IPS-18c (cell line): ENCODE measurements around the gene METTL2B.
"Not testable (repeated sequence)": the region's sequence is repeated elsewhere in the genome, so short reads cannot be mapped to it uniquely, and the experiment has no call there.

ENCODE experiments used
- H3K4me3 ChIP-seq: 2 replicates; pipeline ENCODE4 v1.7.0; 2013; ENCODE audit warnings: low read depth, mild to moderate bottlenecking, low read length, moderate library complexity; ENCODE audit not compliant: insufficient read depth
- H3K9me3 ChIP-seq: one replicate; pipeline ENCODE4 v1.6.1; 2013; ENCODE audit warnings: mild to moderate bottlenecking, low read length, moderate library complexity; ENCODE audit not compliant: control insufficient read depth, insufficient read depth

The METTL2B gene

DNA sequence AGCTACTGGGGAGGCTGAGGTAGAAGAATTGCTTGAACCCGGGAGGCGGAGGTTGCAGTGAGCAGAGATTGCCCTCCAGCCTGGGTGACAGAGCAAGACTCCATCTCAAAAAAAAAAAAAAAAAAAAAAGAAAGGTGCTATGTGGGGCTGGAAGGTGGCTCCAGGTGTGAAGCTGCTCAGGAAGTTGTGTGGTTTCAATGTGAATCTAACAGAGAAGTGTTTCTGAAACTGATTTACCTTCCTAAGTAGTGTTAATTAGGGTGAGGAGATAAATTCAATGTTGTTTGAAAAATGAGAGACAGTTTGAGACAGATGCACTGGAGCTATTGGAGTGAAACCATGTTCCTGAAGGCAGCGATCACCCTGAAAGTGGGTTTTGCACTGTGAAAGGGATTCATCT lies 30.3 kb downstream of the METTL2B start:
- not testable (repeated sequence) for H3K9me3 ChIP-seq, H3K4me3 ChIP-seq

GRCh38 chr7:128507321-128507993 lies 30.9 kb downstream of the METTL2B start:
- H3K4me3 ChIP-seq, H3K9me3 ChIP-seq: not testable (repeated sequence)

DNA sequence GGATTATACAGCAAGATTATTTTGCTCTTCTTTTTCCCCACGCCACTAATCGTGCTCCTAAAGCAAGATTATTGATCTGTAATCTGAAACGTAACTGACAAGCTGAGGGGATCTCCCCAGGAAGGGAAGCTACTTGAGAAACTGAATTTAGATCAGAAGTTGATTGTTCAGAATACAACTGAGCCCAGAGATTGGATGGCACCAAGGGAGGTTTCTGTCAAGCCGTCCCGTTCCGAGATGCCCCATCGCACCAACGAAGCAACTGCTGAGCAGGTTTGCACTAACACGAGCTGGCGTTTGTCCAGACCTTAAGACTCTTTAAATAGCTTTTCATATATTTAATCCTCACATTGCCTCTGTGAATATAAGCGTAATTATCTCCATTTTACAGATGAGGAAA lies 35.1 kb downstream of the METTL2B start:
- not testable (repeated sequence) for H3K4me3 ChIP-seq, H3K9me3 ChIP-seq

GRCh38 chr7:128515232-128515631 lies 38.7 kb downstream of the METTL2B start:
- H3K4me3 ChIP-seq, H3K9me3 ChIP-seq: not testable (repeated sequence)

- not testable (repeated sequence) for H3K4me3 ChIP-seq, H3K9me3 ChIP-seq
These were observed 40.5 kb downstream of the METTL2B start for GRCh38 chr7:128517023-128517422.

GRCh38 chr7:128523226-128523931 lies 46.8 kb downstream of the METTL2B start:
- H3K9me3 ChIP-seq, H3K4me3 ChIP-seq: not testable (repeated sequence)

DNA sequence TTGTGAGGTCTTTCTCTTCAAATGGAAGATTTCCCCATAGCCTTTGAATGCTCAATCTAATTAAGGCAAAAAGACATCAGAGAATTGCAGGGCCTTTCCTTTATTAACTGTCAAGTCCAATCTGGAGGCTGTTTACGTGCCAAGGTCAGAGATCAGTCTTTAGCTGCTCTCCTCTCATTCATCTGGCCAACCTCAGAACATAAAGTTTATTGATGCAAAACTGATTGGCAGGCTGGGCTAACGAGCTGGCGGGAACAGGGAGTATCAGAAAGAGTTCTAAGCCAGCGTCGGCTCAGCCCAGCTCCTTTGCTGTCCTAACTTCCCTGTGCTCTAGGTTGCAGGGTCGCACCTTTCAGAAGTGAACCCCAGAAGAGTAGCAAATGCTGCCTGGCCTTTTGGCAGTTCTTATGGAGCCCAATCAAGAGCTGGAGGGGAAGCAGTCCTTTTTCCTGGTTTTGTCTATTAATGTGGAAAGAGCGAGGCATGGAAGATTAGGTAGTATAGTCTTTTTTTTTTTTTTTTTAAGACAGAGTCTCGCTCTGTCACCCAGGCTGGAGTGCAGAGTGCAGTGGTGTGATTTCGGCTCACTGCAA lies 47.5 kb downstream of the METTL2B start:
- H3K4me3 ChIP-seq, H3K9me3 ChIP-seq: not testable (repeated sequence)

DNA sequence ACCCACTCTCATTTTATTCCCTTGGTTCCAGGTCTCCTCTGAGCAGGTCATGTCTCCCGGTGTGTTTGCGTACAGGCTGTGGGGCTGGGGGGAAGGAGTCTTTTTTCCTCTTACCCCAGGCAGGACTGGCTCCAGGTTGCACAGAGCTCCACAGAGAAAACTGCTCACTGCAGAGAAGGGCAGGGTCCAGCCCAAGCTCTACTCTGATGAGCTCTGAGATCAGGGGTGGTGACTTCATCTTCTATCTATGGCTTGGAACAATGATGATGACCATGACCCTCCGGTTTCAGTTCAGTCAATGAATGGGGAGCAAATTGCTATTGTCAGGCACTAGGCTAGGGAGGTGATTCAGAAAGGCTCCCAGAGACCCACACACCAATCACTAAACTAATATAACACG lies 49.0 kb downstream of the METTL2B start:
- H3K4me3 ChIP-seq, H3K9me3 ChIP-seq: not testable (repeated sequence)

GRCh38 chr7:128526062-128526466 lies 49.5 kb downstream of the METTL2B start:
- not testable (repeated sequence) for H3K9me3 ChIP-seq, H3K4me3 ChIP-seq

- not testable (repeated sequence) for H3K4me3 ChIP-seq, H3K9me3 ChIP-seq
These were observed 52.6 kb downstream of the METTL2B start for GRCh38 chr7:128529191-128529590.

GRCh38 chr7:128530121-128530854 lies 53.7 kb downstream of the METTL2B start:
- not testable (repeated sequence) for H3K9me3 ChIP-seq
- H3K4me3 ChIP-seq: peak overlapping the region; percentile 51

- H3K4me3 ChIP-seq: peak overlapping the region; percentile 51
These were observed 54.2 kb downstream of the METTL2B start for GRCh38 chr7:128530855-128531104.

GRCh38 chr7:128531105-128531954 lies 54.8 kb downstream of the METTL2B start:
- H3K9me3 ChIP-seq: not testable (repeated sequence)
- H3K4me3 ChIP-seq: peak overlapping the region; percentile 51

More at GRCh38 chr7:128530855-128531104, 54.2 kb downstream of the METTL2B start:
- H3K9me3 ChIP-seq: no peaks in the 10 kb centered on the region

DNA sequence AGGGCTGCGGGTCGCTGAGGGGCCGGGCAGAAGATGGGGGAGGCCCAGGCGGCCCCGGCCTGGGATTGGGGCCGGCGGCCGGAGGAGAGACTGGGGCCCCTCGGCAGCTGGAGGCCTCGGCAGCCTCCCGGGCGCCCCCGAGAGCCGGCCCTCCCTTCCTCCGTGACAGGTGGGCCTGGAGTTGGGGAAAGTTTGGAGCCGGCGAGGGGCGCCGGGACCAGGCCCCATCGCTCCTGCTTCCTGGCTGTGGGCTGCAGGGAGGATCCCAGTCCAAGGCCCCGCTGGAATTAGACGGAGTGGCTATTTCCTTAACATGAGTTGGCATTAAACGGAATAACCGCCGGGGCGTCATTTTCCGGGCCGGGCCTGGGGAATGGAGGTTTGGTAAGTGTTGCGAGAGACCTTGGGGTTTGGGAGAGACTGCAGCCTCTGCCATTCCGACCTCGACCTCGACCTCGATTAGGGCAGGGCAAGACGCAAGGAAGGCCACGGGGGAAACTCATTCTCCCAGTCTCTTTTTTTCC lies 55.5 kb downstream of the METTL2B start:
- not testable (repeated sequence) for H3K9me3 ChIP-seq
- H3K4me3 ChIP-seq: peak overlapping the region; percentile 48

DNA sequence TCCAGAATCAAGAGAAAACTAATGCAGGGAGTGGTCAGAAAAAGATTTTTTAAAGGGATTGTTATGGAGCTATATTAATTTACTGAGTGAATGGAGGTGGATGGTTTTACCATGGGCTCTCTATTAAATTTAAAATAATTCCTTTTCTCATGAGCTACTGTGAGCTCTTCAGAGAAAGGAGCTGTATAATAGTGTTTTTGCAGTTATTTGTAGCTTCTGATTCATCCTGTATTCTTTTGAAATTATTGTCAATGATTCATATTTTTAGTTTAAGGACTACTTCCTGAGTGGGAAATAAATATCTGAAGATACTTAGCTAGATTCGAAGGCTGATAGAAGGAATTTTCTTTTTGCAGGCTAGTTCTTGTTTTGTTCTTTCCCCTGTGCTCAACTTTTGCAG lies 56.4 kb downstream of the METTL2B start:
- not testable (repeated sequence) for H3K4me3 ChIP-seq, H3K9me3 ChIP-seq

- not testable (repeated sequence) for H3K4me3 ChIP-seq, H3K9me3 ChIP-seq
These were observed 60.9 kb downstream of the METTL2B start for GRCh38 chr7:128537410-128537809.

DNA sequence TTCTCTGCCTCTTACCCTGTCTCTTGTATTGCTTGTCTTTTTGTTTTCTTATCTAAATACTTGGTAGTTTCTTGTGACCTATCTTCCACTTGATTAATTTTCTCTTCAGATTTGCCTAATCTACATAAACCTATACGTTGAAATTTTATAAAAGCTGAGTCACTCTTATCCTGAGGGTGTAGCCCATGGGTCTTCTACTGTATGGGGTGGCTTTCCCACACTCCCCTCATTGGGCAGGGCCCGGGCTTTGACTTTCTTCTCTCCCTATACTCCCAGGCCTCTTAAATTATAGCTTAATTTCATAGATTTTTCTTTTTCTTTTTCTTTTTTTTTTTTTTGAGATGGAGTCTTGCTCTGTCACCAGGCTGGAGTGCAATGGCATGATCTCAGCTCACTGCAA lies 66.0 kb downstream of the METTL2B start:
- not testable (repeated sequence) for H3K9me3 ChIP-seq

More for the DNA sequence above, 66.0 kb downstream of the METTL2B start:
- H3K4me3 ChIP-seq: not testable (repeated sequence)
